Keratinocyte (primary cell): Measurements from ENCODE around the gene ERBIN.

Experiments used
- CTCF ChIP-seq, 3 experiments: IDR thresholded peaks in 1 of 3; conservative IDR thresholded peaks in 1 of 3; optimal IDR thresholded peaks in 1 of 3; 2 replicates in 2 of 3; 3 replicates in 1 of 3; pipeline versions ENCODE3 to v1.5.1; 2011; ENCODE audit warnings: low read length in 3 of 3, mild to moderate bottlenecking in 3 of 3, moderate library complexity in 2 of 3, control low read depth in 1 of 3, inconsistent platforms in 1 of 3; ENCODE audit not compliant: insufficient read depth in 2 of 3; ENCODE audit errors: extremely low read depth in 1 of 3
- EZH2 ChIP-seq: IDR thresholded peaks from one replicate; pipeline ENCODE4 v1.6.1; 2012; ENCODE audit warnings: inconsistent platforms, mild to moderate bottlenecking, low read length, moderate library complexity

GRCh38 chr5:65902104-65902503, 24.3 kb upstream of the ERBIN start:
- TF ChIP-seq CTCF (optimal IDR thresholded peaks at IDR 0.05 in 1 of 3, IDR thresholded peaks at IDR 0.05 in 1 of 3, conservative IDR thresholded peaks at IDR 0.05 in 1 of 3; ENCODE audit: extremely low read depth in 1 of 3, insufficient read depth in 2 of 3, low read length in 3 of 3) (no peak), EZH2 (no peak)
